ENCODE results near the gene ZFP57. TPM values are rescaled to one million over a fixed set of nuclear protein-coding genes. Genes with fewer than 3 reads are reported as not detected.

The ZFP57 gene
- total RNA-seq, 1 donor from 2014 or later = not detected

- Mint-ChIP-seq H3K27ac (no peak overlapping the region), H3K27me3 (peaks cover 6% of the 10 kb centered on the region), H3K36me3 (no peaks in the 10 kb centered on the region), H3K4me3 (no peak overlapping the region), H3K4me1 (ENCODE audit: unreplicated experiment) (peaks cover 14% of the 10 kb centered on the region), H3K9me3 (no peaks in the 10 kb centered on the region)
- TF ChIP-seq CTCF (conservative IDR thresholded peaks at IDR 0.05) = peak; percentile 79
- no peak for DNase-seq (ENCODE audit: extremely low spot score, unreplicated experiment)
Observed at GRCh38 chr6:29651413-29652197, 29.3 kb downstream of the ZFP57 start.

DNA sequence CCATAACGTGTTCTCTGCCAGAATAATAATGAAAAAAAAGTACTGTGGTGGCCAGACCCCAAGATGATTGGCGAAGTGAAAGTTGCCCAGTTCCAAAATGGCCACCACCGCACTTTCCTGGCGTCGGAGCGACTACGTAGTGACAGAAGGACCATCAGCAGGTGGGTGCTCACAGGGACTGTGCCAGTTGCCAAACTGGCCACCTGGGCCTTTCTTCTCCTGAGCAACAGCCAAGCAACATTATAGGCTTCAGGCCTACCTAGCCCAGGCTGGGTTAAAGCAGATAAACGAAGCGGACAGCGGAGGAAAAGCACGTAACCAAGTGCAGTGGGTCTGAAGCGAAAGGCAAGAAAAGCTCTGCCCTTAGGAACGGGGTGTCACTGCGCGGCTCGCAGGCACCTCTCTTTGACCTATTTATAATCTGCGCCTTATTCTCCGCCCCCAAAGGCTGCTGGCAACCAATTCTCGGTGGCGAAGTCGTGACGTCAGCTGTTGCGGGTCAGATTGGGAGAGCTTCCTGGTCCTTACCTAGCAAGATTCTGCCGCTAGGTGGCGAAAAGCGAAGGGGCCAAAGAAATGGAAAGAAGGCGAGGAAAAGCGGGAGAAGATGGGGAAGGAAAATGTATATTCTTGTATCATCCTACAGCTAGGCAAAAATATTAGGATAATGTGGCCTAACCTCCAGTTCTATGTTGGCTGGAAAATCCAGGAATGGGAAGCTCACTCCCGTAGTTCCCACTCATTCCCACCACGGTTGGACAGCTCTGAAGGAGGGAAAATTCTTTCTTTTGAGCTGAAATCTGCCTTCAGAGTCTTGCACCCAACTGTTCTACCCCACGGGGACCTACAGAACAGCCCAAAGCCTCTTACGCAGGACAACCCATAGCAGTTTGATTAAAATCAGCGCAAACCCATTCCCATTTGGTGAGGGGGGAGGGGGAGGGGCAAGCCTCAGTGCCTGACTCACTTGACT is 31.0 kb downstream of the ZFP57 start:
- Mint-ChIP-seq H3K4me3 (peak overlapping the region; percentile 90), H3K9me3 (no peaks in the 10 kb centered on the region), H3K36me3 (no peaks in the 10 kb centered on the region), H3K27ac (peak overlapping the region; percentile 95), H3K4me1 (ENCODE audit: unreplicated experiment) (peaks cover 10% of the 10 kb centered on the region), H3K27me3 (no peaks in the 10 kb centered on the region)
- peak; percentile 91 for TF ChIP-seq CTCF (conservative IDR thresholded peaks at IDR 0.05)
- peak; percentile 96 for DNase-seq (ENCODE audit: extremely low spot score, unreplicated experiment)

DNA sequence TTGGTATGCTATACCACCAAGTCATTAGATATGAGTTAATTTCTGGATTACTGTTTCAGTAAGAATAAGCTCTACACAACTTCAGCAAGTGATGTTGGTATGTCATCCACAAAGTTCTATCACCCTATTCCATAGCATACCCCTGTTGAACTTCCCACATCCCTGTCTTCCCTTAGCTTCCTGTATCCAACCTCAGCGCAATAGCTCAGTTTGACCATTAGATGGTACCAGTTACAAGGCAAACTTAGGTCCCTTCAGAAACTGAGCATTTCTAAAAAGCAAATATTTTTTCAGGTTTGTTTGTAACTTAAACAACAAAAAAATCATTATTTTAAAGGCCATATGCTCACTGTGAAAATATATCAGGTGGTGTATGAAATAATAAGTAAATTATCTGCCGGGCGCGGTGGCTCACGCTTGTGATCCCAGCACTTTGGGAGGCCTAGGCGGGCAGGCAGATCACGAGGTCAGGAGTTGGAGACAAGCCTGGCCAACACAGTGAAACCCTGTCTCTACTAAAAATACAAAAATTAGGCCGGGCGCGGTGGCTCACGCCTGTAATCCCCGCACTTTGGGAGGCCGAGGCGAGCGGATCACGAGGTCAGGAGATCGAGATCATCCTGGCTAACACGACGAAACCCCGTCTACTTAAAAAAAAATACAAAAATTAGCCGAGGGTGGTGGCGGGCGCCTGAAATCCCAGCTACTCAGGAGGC is 32.9 kb downstream of the ZFP57 start:
- Mint-ChIP-seq H3K4me1 (ENCODE audit: unreplicated experiment) (peaks cover 10% of the 10 kb centered on the region), H3K9me3 (no peaks in the 10 kb centered on the region), H3K36me3 (no peaks in the 10 kb centered on the region), H3K4me3 (no peak overlapping the region), H3K27ac (no peak overlapping the region), H3K27me3 (no peaks in the 10 kb centered on the region)
- peak; percentile 73 for TF ChIP-seq CTCF (conservative IDR thresholded peaks at IDR 0.05)
- DNase-seq (ENCODE audit: extremely low spot score, unreplicated experiment) = no peak

DNA sequence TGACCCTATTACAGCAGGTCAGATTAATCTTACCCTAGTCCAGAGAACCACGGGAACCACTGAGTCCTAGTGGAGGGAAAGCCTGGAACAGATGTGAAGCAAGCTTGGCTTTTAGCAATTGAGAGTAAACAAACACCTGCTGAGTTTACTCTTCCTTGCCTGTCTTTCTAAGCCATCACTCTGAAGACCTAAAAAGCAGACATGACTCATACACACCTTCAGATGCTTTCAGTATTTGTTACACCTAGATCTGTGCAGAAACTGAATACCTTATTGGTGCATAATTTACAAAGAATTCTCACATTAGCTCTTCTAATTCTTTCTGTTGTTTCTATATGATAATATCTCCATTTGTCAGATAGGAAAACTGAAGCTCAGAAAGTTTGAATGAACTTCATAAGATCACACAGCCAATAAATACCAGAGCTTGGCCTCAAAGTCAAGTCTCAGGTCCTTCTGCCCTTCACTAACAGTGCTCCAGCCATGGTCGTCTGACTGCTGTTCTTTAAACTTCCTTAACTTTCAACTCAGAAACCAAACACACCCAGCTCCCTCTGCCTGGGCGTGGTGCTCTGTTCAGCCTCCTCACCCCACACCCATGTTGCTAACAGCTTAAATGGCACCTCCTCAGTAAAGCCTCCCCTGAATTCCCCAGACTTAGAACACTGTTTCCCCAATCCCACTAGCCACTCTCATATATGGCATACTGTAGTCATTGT is 39.4 kb downstream of the ZFP57 start:
- TF ChIP-seq CTCF (conservative IDR thresholded peaks at IDR 0.05) = no peak
- H3K27me3 Mint-ChIP-seq = no peaks in the 10 kb centered on the region
- peak overlapping the region; percentile 16 for H3K4me3 Mint-ChIP-seq
- H3K27ac Mint-ChIP-seq = peak overlapping the region; percentile 63
- no peaks in the 10 kb centered on the region for H3K4me1 Mint-ChIP-seq (ENCODE audit: unreplicated experiment)
- no peak for DNase-seq (ENCODE audit: extremely low spot score, unreplicated experiment)
- H3K36me3 Mint-ChIP-seq = no peaks in the 10 kb centered on the region
- no peaks in the 10 kb centered on the region for H3K9me3 Mint-ChIP-seq

GRCh38 chr6:29637247-29637646 is 43.7 kb downstream of the ZFP57 start:
- Mint-ChIP-seq H3K9me3 (no peaks in the 10 kb centered on the region), H3K4me3 (no peak overlapping the region), H3K27me3 (peaks cover 5% of the 10 kb centered on the region), H3K36me3 (no peaks in the 10 kb centered on the region), H3K27ac (no peak overlapping the region), H3K4me1 (ENCODE audit: unreplicated experiment) (peaks cover 6% of the 10 kb centered on the region)
- no peak for DNase-seq (ENCODE audit: extremely low spot score, unreplicated experiment)
- TF ChIP-seq CTCF (conservative IDR thresholded peaks at IDR 0.05) = no peak

All from type B pancreatic cell (in vitro differentiated cells).